ENCODE data around the gene FBXO5. TPM values are rescaled to one million over a fixed set of nuclear protein-coding genes. Genes with fewer than 3 reads are reported as not detected.
"Not testable (repeated sequence)": the region's sequence is repeated elsewhere in the genome, so short reads cannot be mapped to it uniquely, and the experiment has no call there.

The FBXO5 gene
- polyA plus RNA-seq, 2 donors = 1.2 to 4.8 TPM

DNA sequence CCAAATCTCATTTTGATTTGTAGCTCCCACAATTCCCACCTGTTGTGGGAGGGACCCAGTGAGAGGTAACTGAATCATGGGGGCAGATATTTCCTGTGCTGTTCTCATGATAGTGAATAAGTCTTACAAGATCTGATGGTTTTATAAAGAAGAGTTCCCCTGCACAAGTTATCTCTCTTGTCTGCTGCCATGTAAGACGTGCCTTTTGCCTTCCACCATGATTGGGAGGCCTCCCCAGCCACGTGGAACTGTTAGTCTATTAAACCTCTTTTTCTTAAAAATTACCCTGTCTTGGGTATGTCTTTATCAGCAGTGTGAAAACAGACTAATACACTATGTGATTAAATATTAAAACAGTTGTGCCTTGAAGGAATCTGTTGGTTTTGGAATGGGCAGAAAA, 16.7 kb upstream of the FBXO5 start:
- not testable (repeated sequence) for H3K36me3 ChIP-seq (ENCODE audit: control insufficient read depth in 2 of 2, insufficient read depth in 2 of 2, low read length in 1 of 2); H3K9me3 ChIP-seq (ENCODE audit: control insufficient read depth in 2 of 2, insufficient read depth in 1 of 2, low read depth in 1 of 2, low read length in 1 of 2); H3K4me1 ChIP-seq (ENCODE audit: control insufficient read depth in 2 of 2, insufficient read depth in 2 of 2, low read length in 1 of 2); H3K4me3 ChIP-seq (ENCODE audit: low read depth in 1 of 2, low read length in 2 of 2); H3K27ac ChIP-seq (ENCODE audit: low read depth in 2 of 2, low read length in 1 of 2); H3K27me3 ChIP-seq (ENCODE audit: control insufficient read depth in 1 of 2, insufficient read depth in 2 of 2, low read length in 2 of 2)
- WGBS, 2 donors = 80 to 83% methylated on average over 2 of the region's 2 CpGs

GRCh38 chr6:152993847-152994246, 11.0 kb upstream of the FBXO5 start:
- Histone ChIP-seq H3K27ac (ENCODE audit: low read depth in 2 of 2, low read length in 1 of 2) (no peak overlapping the region), H3K9me3 (ENCODE audit: control insufficient read depth in 2 of 2, insufficient read depth in 1 of 2, low read depth in 1 of 2, low read length in 1 of 2) (no peaks in the 10 kb centered on the region), H3K36me3 (ENCODE audit: control insufficient read depth in 2 of 2, insufficient read depth in 2 of 2, low read length in 1 of 2) (peaks cover 0 to 3% of the 10 kb centered on the region in 2 donors), H3K4me3 (ENCODE audit: low read depth in 1 of 2, low read length in 2 of 2) (no peak overlapping the region), H3K27me3 (ENCODE audit: control insufficient read depth in 1 of 2, insufficient read depth in 2 of 2, low read length in 2 of 2) (no peaks in the 10 kb centered on the region), H3K4me1 (ENCODE audit: control insufficient read depth in 2 of 2, insufficient read depth in 2 of 2, low read length in 1 of 2) (no peaks in the 10 kb centered on the region)

DNA sequence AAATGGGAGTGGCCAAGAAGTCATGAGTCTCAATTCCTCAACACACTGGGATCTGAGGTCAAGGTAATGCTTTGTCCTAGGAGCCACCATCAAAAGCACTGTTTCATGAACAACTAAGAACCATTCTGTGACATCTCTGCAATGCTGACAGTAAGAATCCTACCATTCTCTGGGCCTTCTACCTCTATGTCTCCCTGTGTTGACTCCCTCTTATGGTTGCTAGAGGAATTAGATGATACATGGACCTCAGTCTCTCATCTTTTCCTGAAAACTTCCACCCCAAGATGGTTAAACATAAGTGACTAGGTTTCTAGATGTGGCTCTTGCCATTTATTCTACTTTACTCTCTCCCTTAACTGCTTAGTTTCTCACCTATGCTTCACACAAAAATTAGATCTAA, 10.6 kb upstream of the FBXO5 start:
- Histone ChIP-seq H3K4me3 (ENCODE audit: low read depth in 1 of 2, low read length in 2 of 2) (no peak overlapping the region), H3K36me3 (ENCODE audit: control insufficient read depth in 2 of 2, insufficient read depth in 2 of 2, low read length in 1 of 2) (peaks cover 0 to 3% of the 10 kb centered on the region in 2 donors), H3K27ac (ENCODE audit: low read depth in 2 of 2, low read length in 1 of 2) (no peak overlapping the region), H3K4me1 (ENCODE audit: control insufficient read depth in 2 of 2, insufficient read depth in 2 of 2, low read length in 1 of 2) (no peaks in the 10 kb centered on the region), H3K9me3 (ENCODE audit: control insufficient read depth in 2 of 2, insufficient read depth in 1 of 2, low read depth in 1 of 2, low read length in 1 of 2) (no peaks in the 10 kb centered on the region), H3K27me3 (ENCODE audit: control insufficient read depth in 1 of 2, insufficient read depth in 2 of 2, low read length in 2 of 2) (no peaks in the 10 kb centered on the region)

DNA sequence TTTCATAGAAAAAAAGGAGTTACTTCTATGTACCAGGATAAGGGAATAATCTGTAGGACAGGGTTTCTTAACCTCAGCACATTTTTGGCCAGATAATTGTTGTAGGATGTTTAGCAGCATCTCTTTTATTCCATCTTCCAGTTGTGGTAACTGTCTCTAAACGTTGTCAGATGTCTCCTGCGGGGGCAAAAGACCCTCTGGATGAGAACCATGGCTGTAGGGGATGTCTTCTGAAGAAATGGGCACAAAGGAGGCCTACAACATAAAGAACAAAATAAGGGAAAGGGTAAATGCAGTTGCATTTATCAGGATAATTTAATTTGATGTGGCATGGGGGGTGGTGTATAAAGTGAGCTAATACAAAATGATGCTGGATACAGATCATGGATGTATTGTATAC, 4.1 kb upstream of the FBXO5 start:
- WGBS, 2 donors = 85 to 90% methylated on average over 2 of the region's 2 CpGs
- H3K4me3 ChIP-seq (ENCODE audit: low read depth in 1 of 2, low read length in 2 of 2) = no peak overlapping the region
- no peaks in the 10 kb centered on the region for H3K27me3 ChIP-seq (ENCODE audit: control insufficient read depth in 1 of 2, insufficient read depth in 2 of 2, low read length in 2 of 2)
- no peaks in the 10 kb centered on the region for H3K9me3 ChIP-seq (ENCODE audit: control insufficient read depth in 2 of 2, insufficient read depth in 1 of 2, low read depth in 1 of 2, low read length in 1 of 2)
- peaks cover 5 to 7% of the 10 kb centered on the region in 2 donors for H3K4me1 ChIP-seq (ENCODE audit: control insufficient read depth in 2 of 2, insufficient read depth in 2 of 2, low read length in 1 of 2)
- H3K27ac ChIP-seq (ENCODE audit: low read depth in 2 of 2, low read length in 1 of 2) = no peak overlapping the region
- no peaks in the 10 kb centered on the region for H3K36me3 ChIP-seq (ENCODE audit: control insufficient read depth in 2 of 2, insufficient read depth in 2 of 2, low read length in 1 of 2)

- 87 to 90% methylated on average over 11 of the region's 11 CpGs for WGBS, 2 donors
- H3K27me3 ChIP-seq (ENCODE audit: control insufficient read depth in 1 of 2, insufficient read depth in 2 of 2, low read length in 2 of 2); H3K4me1 ChIP-seq (ENCODE audit: control insufficient read depth in 2 of 2, insufficient read depth in 2 of 2, low read length in 1 of 2); H3K9me3 ChIP-seq (ENCODE audit: control insufficient read depth in 2 of 2, insufficient read depth in 1 of 2, low read depth in 1 of 2, low read length in 1 of 2); H3K27ac ChIP-seq (ENCODE audit: low read depth in 2 of 2, low read length in 1 of 2); H3K36me3 ChIP-seq (ENCODE audit: control insufficient read depth in 2 of 2, insufficient read depth in 2 of 2, low read length in 1 of 2); H3K4me3 ChIP-seq (ENCODE audit: low read depth in 1 of 2, low read length in 2 of 2): not testable (repeated sequence)
Measured at GRCh38 chr6:152985300-152985699, 2.5 kb upstream of the FBXO5 start.

- Histone ChIP-seq H3K4me1 (ENCODE audit: control insufficient read depth in 2 of 2, insufficient read depth in 2 of 2, low read length in 1 of 2) (peaks cover 5 to 7% of the 10 kb centered on the region in 2 donors), H3K4me3 (ENCODE audit: low read depth in 1 of 2, low read length in 2 of 2) (peak overlapping the region in 1 of 2 donors; percentile 30), H3K9me3 (ENCODE audit: control insufficient read depth in 2 of 2, insufficient read depth in 1 of 2, low read depth in 1 of 2, low read length in 1 of 2) (no peaks in the 10 kb centered on the region), H3K27me3 (ENCODE audit: control insufficient read depth in 1 of 2, insufficient read depth in 2 of 2, low read length in 2 of 2) (no peaks in the 10 kb centered on the region), H3K27ac (ENCODE audit: low read depth in 2 of 2, low read length in 1 of 2) (peak overlapping the region; percentile 77 to 90), H3K36me3 (ENCODE audit: control insufficient read depth in 2 of 2, insufficient read depth in 2 of 2, low read length in 1 of 2) (no peaks in the 10 kb centered on the region)
- 6 to 7% methylated on average over 7 of the region's 7 CpGs for WGBS, 2 donors
Measured at GRCh38 chr6:152984513-152984872, 1.7 kb upstream of the FBXO5 start.

DNA sequence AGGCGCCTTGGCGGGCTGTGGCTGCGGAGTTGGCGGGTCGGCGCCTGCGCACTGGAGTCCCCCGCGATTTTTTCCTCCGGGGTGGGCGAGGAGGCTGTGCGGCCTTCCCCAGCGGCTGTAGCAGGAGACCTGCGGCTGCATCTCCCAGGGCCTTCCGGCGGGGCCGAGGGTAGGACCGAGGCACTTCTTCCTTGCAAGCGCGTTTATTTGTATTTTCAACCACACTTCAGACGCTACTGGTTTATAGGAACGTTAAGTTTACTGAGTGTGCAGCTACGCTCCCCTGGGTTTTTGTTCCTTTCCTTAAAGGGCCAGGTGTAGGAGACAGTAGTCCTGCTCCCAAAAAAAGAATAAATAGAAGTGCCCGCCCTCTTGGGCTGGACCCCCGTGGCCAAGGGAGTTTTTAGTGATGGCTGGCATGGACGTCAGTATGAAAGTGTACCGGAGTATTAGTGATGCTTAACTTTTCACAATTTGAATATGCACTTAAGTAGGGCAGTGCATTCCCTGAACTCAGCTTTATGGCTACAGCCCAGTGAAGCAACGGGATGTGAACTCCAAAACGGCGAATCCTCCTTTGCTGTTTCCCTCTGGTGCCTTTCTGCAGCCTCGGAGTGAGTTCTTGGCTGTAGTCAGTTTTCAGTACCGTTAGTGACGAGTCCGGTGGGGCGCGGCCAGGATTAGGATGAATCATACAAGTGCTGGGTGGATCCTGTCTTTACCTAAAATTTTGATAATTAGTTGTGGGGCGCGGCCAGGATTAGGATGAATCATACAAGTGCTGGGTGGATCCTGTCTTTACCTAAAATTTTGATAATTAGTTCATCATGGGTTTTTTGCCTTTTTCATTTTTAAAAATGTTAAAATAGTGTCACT, 1.0 kb upstream of the FBXO5 start:
- 0% methylated on average over 38 of the region's 38 CpGs for WGBS, 2 donors
- Histone ChIP-seq H3K9me3 (ENCODE audit: control insufficient read depth in 2 of 2, insufficient read depth in 1 of 2, low read depth in 1 of 2, low read length in 1 of 2) (no peaks in the 10 kb centered on the region), H3K27ac (ENCODE audit: low read depth in 2 of 2, low read length in 1 of 2) (peak overlapping the region; percentile 91 to 98)

GRCh38 chr6:152981989-152982903, 595 bp downstream of the FBXO5 start:
- 3 to 7% methylated on average over 51 to 71 of the region's 71 CpGs for WGBS, 2 donors
- H3K27ac ChIP-seq (ENCODE audit: low read depth in 2 of 2, low read length in 1 of 2) = no peak overlapping the region

More for the DNA sequence above, 1.0 kb upstream of the FBXO5 start:
- Histone ChIP-seq H3K4me3 (ENCODE audit: low read depth in 1 of 2, low read length in 2 of 2) (peak overlapping the region; percentile 66 to 73), H3K36me3 (ENCODE audit: control insufficient read depth in 2 of 2, insufficient read depth in 2 of 2, low read length in 1 of 2) (no peaks in the 10 kb centered on the region), H3K4me1 (ENCODE audit: control insufficient read depth in 2 of 2, insufficient read depth in 2 of 2, low read length in 1 of 2) (peaks cover 5 to 7% of the 10 kb centered on the region in 2 donors), H3K27me3 (ENCODE audit: control insufficient read depth in 1 of 2, insufficient read depth in 2 of 2, low read length in 2 of 2) (no peaks in the 10 kb centered on the region)

GRCh38 chr6:152981219-152981618, 1.6 kb downstream of the FBXO5 start:
- H3K27me3 ChIP-seq (ENCODE audit: control insufficient read depth in 1 of 2, insufficient read depth in 2 of 2, low read length in 2 of 2) = no peaks in the 10 kb centered on the region
- no peaks in the 10 kb centered on the region for H3K36me3 ChIP-seq (ENCODE audit: control insufficient read depth in 2 of 2, insufficient read depth in 2 of 2, low read length in 1 of 2)
- peaks cover 5 to 7% of the 10 kb centered on the region in 2 donors for H3K4me1 ChIP-seq (ENCODE audit: control insufficient read depth in 2 of 2, insufficient read depth in 2 of 2, low read length in 1 of 2)
- 37% methylated on average over 2 of the region's 2 CpGs for WGBS, 2 donors
- H3K9me3 ChIP-seq (ENCODE audit: control insufficient read depth in 2 of 2, insufficient read depth in 1 of 2, low read depth in 1 of 2, low read length in 1 of 2) = no peaks in the 10 kb centered on the region
- no peak overlapping the region for H3K4me3 ChIP-seq (ENCODE audit: low read depth in 1 of 2, low read length in 2 of 2)
- H3K27ac ChIP-seq (ENCODE audit: low read depth in 2 of 2, low read length in 1 of 2) = no peak overlapping the region

More at GRCh38 chr6:152981989-152982903, 595 bp downstream of the FBXO5 start:
- no peaks in the 10 kb centered on the region for H3K36me3 ChIP-seq (ENCODE audit: control insufficient read depth in 2 of 2, insufficient read depth in 2 of 2, low read length in 1 of 2)
- H3K27me3 ChIP-seq (ENCODE audit: control insufficient read depth in 1 of 2, insufficient read depth in 2 of 2, low read length in 2 of 2) = no peaks in the 10 kb centered on the region
- peak overlapping the region; percentile 72 to 73 for H3K4me3 ChIP-seq (ENCODE audit: low read depth in 1 of 2, low read length in 2 of 2)
- H3K9me3 ChIP-seq (ENCODE audit: control insufficient read depth in 2 of 2, insufficient read depth in 1 of 2, low read depth in 1 of 2, low read length in 1 of 2) = no peaks in the 10 kb centered on the region
- peaks cover 5 to 7% of the 10 kb centered on the region in 2 donors for H3K4me1 ChIP-seq (ENCODE audit: control insufficient read depth in 2 of 2, insufficient read depth in 2 of 2, low read length in 1 of 2)
